SK-N-SH (cell line): ENCODE results near the gene FXYD2. TPM values are rescaled to one million over a fixed set of nuclear protein-coding genes. Genes with fewer than 3 reads are reported as not detected.
A peak's percentile ranks its signal among the peaks of the same experiment; 100 is the strongest.

Source experiments
- CTCF ChIA-PET: fragments of 300-600, 350-600 bp; formaldehyde crosslinking; extraction: SDS; loops from one replicate; lab custom pipeline; 2021; lab: Yijun Ruan, JAX
- POLR2A ChIA-PET: fragments of 350-600 bp; sonication (Branson Sonifier 250); formaldehyde crosslinking; extraction: SDS; loops from one replicate; lab custom pipeline; 2020; ENCODE audit warnings: antibody characterized with exemption, inconsistent platforms; lab: Yijun Ruan, JAX
- DNase-seq: peaks from one replicate; pipeline ENCODE4 v3.0.0; 2012
- H2AFZ ChIP-seq: fragments of 200-600 bp; sonication (generic); 2 replicates; pipeline ENCODE4 v1.8.1; 2016; ENCODE audit warnings: antibody characterized with exemption, mild to moderate bottlenecking, low read depth
- H3F3A ChIP-seq: fragments of 200-600 bp; sonication (generic); replicated peaks from 2 replicates; pipeline ENCODE3; 2016; ENCODE audit warnings: antibody characterized with exemption, mild to moderate bottlenecking; ENCODE audit not compliant: insufficient read depth
- H3K27ac ChIP-seq, 2 experiments: fragments of 200-500 bp in 1 of 2; fragments of 200-600 bp in 1 of 2; sonication (Bioruptor generic) in 1 of 2; sonication (generic), shearing (Covaris generic) in 1 of 2; 2 replicates each; pipeline versions ENCODE4 v1.5.1 to v1.6.1; 2014 to 2016; ENCODE audit warnings: low read depth in 2 of 2, inconsistent platforms in 1 of 2, low read length in 1 of 2, mild to moderate bottlenecking in 1 of 2, mixed read lengths in 1 of 2
- H3K27me3 ChIP-seq: fragments of 200-600 bp; sonication (generic), shearing (Covaris generic); 2 replicates; pipeline ENCODE4 v1.6.1; 2016; ENCODE audit warnings: mixed run types; ENCODE audit not compliant: insufficient read depth
- H3K36me3 ChIP-seq, 2 experiments: fragments of 200-500 bp in 1 of 2; fragments of 200-600 bp in 1 of 2; sonication (Bioruptor generic) in 1 of 2; sonication (generic) in 1 of 2; replicated peaks in 1 of 2; 2 replicates each; pipeline versions ENCODE3 to v1.5.1; 2014 to 2016; ENCODE audit warnings: low read length in 1 of 2, mild to moderate bottlenecking in 1 of 2; ENCODE audit not compliant: insufficient read depth in 2 of 2, control insufficient read depth in 1 of 2
- H3K4me1 ChIP-seq, 2 experiments: fragments of 200-500 bp in 1 of 2; fragments of 200-600 bp in 1 of 2; sonication (Bioruptor generic) in 1 of 2; sonication (generic), shearing (Covaris generic) in 1 of 2; 2 replicates each; pipeline versions ENCODE4 v1.5.1 to v1.6.1; 2014 to 2016; ENCODE audit warnings: low read depth in 1 of 2, low read length in 1 of 2, mixed run types in 1 of 2; ENCODE audit not compliant: insufficient read depth in 2 of 2, control insufficient read depth in 1 of 2
- H3K4me2 ChIP-seq: fragments of 200-600 bp; sonication (generic), shearing (Covaris generic); 2 replicates; pipeline ENCODE4 v1.6.1; 2017; ENCODE audit warnings: mixed run types
- H3K4me3 ChIP-seq, 2 experiments: fragments of 200-500 bp in 1 of 2; fragments of 200-600 bp in 1 of 2; sonication (Bioruptor generic) in 1 of 2; sonication (generic), shearing (Covaris generic) in 1 of 2; 2 replicates each; pipeline versions ENCODE4 v1.5.1 to v1.8.1; 2014 to 2016; ENCODE audit warnings: low read depth in 2 of 2, inconsistent platforms in 1 of 2, low read length in 1 of 2, mild to moderate bottlenecking in 1 of 2, mixed read lengths in 1 of 2, moderate library complexity in 1 of 2
- H3K79me2 ChIP-seq: fragments of 200-600 bp; sonication (generic); 2 replicates; pipeline ENCODE4 v1.8.1; 2017; ENCODE audit warnings: mild to moderate bottlenecking; ENCODE audit not compliant: insufficient read depth
- H3K9ac ChIP-seq: fragments of 200-600 bp; sonication (generic); 2 replicates; pipeline ENCODE4 v1.6.1; 2017; ENCODE audit warnings: mixed run types
- H3K9me2 ChIP-seq: fragments of 200-600 bp; sonication (generic); 2 replicates; pipeline ENCODE4 v1.6.1; 2017; ENCODE audit warnings: mixed run types
- H3K9me3 ChIP-seq: fragments of 200-600 bp; sonication (generic); 2 replicates; pipeline ENCODE4 v1.6.1; 2017; ENCODE audit warnings: mixed run types, mild to moderate bottlenecking, moderate library complexity
- H4K20me1 ChIP-seq: fragments of 200-600 bp; sonication (generic); 2 replicates; pipeline ENCODE4 v1.6.1; 2017; ENCODE audit warnings: mild to moderate bottlenecking, mixed run types; ENCODE audit not compliant: insufficient read depth
- GATA2 ChIP-seq: sonication (generic); formaldehyde crosslinking; IDR thresholded peaks from 2 replicates; pipeline ENCODE4 v1.5.0; 2020; ENCODE audit warnings: mild to moderate bottlenecking, missing genetic modification reagents
- MXI1 ChIP-seq: IDR thresholded peaks from 2 replicates; pipeline ENCODE4 v1.6.1; 2012; ENCODE audit warnings: mild to moderate bottlenecking, low read depth, low read length, improper control_type of control experiment
- NFIC ChIP-seq: IDR thresholded peaks from 2 replicates; pipeline ENCODE4 v1.4.0; 2012; ENCODE audit warnings: borderline replicate concordance
- POLR2AphosphoS5 ChIP-seq: IDR thresholded peaks from 2 replicates; pipeline ENCODE4 v1.6.1; 2012; ENCODE audit warnings: low read depth, low read length
- RXRA ChIP-seq: IDR thresholded peaks from 2 replicates; pipeline ENCODE4 v1.4.0; 2012; ENCODE audit warnings: low read depth, mild to moderate bottlenecking, borderline replicate concordance
- SMC3 ChIP-seq: IDR thresholded peaks from 2 replicates; pipeline ENCODE4 v1.6.1; 2012; ENCODE audit warnings: low read depth, low read length, improper control_type of control experiment
- TAF1 ChIP-seq: IDR thresholded peaks from 2 replicates; pipeline ENCODE4 v1.6.1; 2012; ENCODE audit warnings: low read depth, mild to moderate bottlenecking, low read length, moderate library complexity, borderline replicate concordance
- TEAD4 ChIP-seq: IDR thresholded peaks from 2 replicates; pipeline ENCODE4 v1.4.0; 2012; ENCODE audit warnings: mild to moderate bottlenecking, borderline replicate concordance; ENCODE audit not compliant: insufficient read depth
- WGBS: methylation state at CpG from one replicate; pipeline ENCODE4 v1.1.6; 2017; ENCODE audit warnings: low lambda C conversion rate; 5-methylcytosine and 5-hydroxymethylcytosine counted together
- polyA plus RNA-seq, 3 experiments: library from polyadenylated mRNA; depleted of rRNA; stranded (reverse); fragments of >200 nt; gene quantifications; 2 replicates each; pipeline ENCODE4 v1.2.3, GENCODE V29; 2012
- TF ChIP-seq, protein P1 (sequence below): IDR thresholded peaks from 2 replicates; pipeline ENCODE4 v1.4.0; 2012; ENCODE audit warnings: low read depth, borderline replicate concordance
- TF ChIP-seq, protein P2 (sequence below): fragments of 150-350 bp; IDR thresholded peaks from 2 replicates; pipeline ENCODE4 v1.6.1; 2017; ENCODE audit warnings: antibody characterized with exemption, low read length, low read depth, borderline replicate concordance
- TF ChIP-seq, protein P3 (sequence below): IDR thresholded peaks from 2 replicates; pipeline ENCODE4 v1.4.0; 2012; ENCODE audit warnings: low read depth, borderline replicate concordance
- TF ChIP-seq, protein P4 (sequence below): IDR thresholded peaks from 2 replicates; pipeline ENCODE4; 2012
- TF ChIP-seq, protein P5 (sequence below): IDR thresholded peaks from 2 replicates; pipeline ENCODE4 v1.4.0; 2012; ENCODE audit warnings: low read depth
- TF ChIP-seq, protein P6 (sequence below): IDR thresholded peaks from 2 replicates; pipeline ENCODE4 v1.6.1; 2012; ENCODE audit warnings: mild to moderate bottlenecking, low read depth, low read length, moderate library complexity

FXYD2 gene
- polyA plus RNA-seq, 1 of the 3 experiments (the other 2 are of a cell fraction): not detected

DNA sequence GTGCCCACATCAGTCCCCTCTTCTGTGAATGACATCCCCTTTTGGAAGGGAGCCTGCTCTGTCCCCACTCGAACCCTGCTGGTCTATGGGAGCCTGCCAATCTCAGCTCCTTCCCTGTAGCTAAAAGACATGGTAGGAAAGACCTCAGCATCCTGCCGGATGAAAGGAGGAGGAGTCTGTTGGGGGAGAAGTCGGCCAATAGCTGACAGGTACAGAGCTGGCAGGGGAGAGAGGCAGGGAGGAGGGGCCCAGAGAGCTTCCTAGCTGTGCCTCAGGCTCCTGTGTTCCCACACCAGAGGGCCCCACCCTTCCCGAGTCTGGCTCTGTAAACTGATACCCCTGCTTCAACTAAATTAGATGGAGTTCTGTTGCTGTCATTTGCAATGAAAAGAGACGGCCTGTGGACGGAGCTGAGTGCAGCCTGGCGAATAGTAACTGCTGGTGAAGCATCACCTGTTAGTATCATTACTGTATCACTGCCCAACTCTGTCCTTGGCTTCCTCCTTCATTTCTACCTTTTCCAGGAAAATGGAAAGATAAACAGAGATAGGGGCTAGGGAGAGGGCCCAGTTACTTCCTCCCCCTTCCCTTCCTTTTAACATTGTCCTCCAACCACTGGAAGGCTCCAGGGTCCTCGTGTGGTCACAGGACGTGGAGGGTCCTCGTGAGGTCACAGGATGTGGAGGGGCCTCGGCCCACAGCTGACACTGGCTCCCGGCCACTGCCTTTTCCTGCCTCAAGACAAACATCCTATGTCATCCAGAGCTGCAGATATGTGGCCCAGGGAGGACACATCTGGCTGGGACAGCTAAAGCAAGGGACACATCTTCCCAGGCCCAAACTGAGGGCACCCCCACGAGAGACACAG, 36.8 kb upstream of the FXYD2 start:
- 39% methylated on average over 13 of the region's 13 CpGs for WGBS
- TF ChIP-seq, protein P1, sequence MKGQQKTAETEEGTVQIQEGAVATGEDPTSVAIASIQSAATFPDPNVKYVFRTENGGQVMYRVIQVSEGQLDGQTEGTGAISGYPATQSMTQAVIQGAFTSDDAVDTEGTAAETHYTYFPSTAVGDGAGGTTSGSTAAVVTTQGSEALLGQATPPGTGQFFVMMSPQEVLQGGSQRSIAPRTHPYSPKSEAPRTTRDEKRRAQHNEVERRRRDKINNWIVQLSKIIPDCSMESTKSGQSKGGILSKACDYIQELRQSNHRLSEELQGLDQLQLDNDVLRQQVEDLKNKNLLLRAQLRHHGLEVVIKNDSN: no peak
- TF ChIP-seq, protein P2, sequence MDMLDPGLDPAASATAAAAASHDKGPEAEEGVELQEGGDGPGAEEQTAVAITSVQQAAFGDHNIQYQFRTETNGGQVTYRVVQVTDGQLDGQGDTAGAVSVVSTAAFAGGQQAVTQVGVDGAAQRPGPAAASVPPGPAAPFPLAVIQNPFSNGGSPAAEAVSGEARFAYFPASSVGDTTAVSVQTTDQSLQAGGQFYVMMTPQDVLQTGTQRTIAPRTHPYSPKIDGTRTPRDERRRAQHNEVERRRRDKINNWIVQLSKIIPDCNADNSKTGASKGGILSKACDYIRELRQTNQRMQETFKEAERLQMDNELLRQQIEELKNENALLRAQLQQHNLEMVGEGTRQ: no peak
- TF ChIP-seq TAF1: no peak
- TF ChIP-seq, protein P3, sequence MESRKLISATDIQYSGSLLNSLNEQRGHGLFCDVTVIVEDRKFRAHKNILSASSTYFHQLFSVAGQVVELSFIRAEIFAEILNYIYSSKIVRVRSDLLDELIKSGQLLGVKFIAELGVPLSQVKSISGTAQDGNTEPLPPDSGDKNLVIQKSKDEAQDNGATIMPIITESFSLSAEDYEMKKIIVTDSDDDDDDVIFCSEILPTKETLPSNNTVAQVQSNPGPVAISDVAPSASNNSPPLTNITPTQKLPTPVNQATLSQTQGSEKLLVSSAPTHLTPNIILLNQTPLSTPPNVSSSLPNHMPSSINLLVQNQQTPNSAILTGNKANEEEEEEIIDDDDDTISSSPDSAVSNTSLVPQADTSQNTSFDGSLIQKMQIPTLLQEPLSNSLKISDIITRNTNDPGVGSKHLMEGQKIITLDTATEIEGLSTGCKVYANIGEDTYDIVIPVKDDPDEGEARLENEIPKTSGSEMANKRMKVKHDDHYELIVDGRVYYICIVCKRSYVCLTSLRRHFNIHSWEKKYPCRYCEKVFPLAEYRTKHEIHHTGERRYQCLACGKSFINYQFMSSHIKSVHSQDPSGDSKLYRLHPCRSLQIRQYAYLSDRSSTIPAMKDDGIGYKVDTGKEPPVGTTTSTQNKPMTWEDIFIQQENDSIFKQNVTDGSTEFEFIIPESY: no peak
- TF ChIP-seq, protein P4, sequence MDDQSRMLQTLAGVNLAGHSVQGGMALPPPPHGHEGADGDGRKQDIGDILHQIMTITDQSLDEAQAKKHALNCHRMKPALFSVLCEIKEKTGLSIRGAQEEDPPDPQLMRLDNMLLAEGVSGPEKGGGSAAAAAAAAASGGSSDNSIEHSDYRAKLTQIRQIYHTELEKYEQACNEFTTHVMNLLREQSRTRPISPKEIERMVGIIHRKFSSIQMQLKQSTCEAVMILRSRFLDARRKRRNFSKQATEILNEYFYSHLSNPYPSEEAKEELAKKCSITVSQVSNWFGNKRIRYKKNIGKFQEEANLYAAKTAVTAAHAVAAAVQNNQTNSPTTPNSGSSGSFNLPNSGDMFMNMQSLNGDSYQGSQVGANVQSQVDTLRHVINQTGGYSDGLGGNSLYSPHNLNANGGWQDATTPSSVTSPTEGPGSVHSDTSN: no peak
- no peak for TF ChIP-seq NFIC
- no peak for TF ChIP-seq RXRA
- TF ChIP-seq, protein P5, sequence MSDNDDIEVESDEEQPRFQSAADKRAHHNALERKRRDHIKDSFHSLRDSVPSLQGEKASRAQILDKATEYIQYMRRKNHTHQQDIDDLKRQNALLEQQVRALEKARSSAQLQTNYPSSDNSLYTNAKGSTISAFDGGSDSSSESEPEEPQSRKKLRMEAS: no peak
- no peak for TF ChIP-seq TEAD4
- TF ChIP-seq GATA2 (CRISPR knock-in tag): no peak
- TF ChIP-seq, protein P6, sequence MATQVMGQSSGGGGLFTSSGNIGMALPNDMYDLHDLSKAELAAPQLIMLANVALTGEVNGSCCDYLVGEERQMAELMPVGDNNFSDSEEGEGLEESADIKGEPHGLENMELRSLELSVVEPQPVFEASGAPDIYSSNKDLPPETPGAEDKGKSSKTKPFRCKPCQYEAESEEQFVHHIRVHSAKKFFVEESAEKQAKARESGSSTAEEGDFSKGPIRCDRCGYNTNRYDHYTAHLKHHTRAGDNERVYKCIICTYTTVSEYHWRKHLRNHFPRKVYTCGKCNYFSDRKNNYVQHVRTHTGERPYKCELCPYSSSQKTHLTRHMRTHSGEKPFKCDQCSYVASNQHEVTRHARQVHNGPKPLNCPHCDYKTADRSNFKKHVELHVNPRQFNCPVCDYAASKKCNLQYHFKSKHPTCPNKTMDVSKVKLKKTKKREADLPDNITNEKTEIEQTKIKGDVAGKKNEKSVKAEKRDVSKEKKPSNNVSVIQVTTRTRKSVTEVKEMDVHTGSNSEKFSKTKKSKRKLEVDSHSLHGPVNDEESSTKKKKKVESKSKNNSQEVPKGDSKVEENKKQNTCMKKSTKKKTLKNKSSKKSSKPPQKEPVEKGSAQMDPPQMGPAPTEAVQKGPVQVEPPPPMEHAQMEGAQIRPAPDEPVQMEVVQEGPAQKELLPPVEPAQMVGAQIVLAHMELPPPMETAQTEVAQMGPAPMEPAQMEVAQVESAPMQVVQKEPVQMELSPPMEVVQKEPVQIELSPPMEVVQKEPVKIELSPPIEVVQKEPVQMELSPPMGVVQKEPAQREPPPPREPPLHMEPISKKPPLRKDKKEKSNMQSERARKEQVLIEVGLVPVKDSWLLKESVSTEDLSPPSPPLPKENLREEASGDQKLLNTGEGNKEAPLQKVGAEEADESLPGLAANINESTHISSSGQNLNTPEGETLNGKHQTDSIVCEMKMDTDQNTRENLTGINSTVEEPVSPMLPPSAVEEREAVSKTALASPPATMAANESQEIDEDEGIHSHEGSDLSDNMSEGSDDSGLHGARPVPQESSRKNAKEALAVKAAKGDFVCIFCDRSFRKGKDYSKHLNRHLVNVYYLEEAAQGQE: no peak
- no peak for TF ChIP-seq MXI1
- no peak for TF ChIP-seq POLR2AphosphoS5
- no peak for TF ChIP-seq SMC3
- POLR2A ChIA-PET: interaction anchor here (0.9 to 1.1 kb wide), 2 partner anchors 9 to 46 kb away, joined by 3 read pairs; no protein-coding TSS in a partner anchor

More for the DNA sequence above, 36.8 kb upstream of the FXYD2 start:
- peaks cover 0 to 20% of the 10 kb centered on the region in 2 experiments; a peak in 2 of 4 replicates for H3K4me1 ChIP-seq
- no peak overlapping the region for H3K4me3 ChIP-seq
- no peaks in the 10 kb centered on the region for H3K79me2 ChIP-seq
- DNase-seq: peak; percentile 74
- H3K9ac ChIP-seq: no peak overlapping the region
- no peaks in the 10 kb centered on the region for H3F3A ChIP-seq
- no peaks in the 10 kb centered on the region for H3K9me3 ChIP-seq
- CTCF ChIA-PET: interaction anchor here (0.8 to 4.2 kb wide), 8 partner anchors 9 to 435 kb away, joined by 3 to 36 read pairs (median 4); partner anchors contain the start of gene FXYD6
- no peak overlapping the region for H2AFZ ChIP-seq
- H3K27me3 ChIP-seq: peaks cover 2% of the 10 kb centered on the region; the same call in 1 of the 2 replicates
- no peak overlapping the region for H3K4me2 ChIP-seq
- H3K36me3 ChIP-seq: no peaks in the 10 kb centered on the region
- H4K20me1 ChIP-seq: no peaks in the 10 kb centered on the region
- H3K27ac ChIP-seq: peak overlapping the region in 1 of 2 experiments; percentile 24; a peak in 1 of 4 replicates
- no peaks in the 10 kb centered on the region for H3K9me2 ChIP-seq
